G401.6 (cell line): Measurements from ENCODE around the gene TFEB.

Experiments used
- FAIRE-seq: peaks from 2 replicates; lab custom pipeline; 2012; peaks lifted over from hg19 to GRCh38; lab: Jason Lieb, UNC

TFEB gene

GRCh38 chr6:41638002-41638934 lies 97.1 kb downstream of the TFEB start, which contains the start of gene MDFI:
MDFI (plus strand) TSS chr6:41638468; CDS start chr6:41638750, 282 bp downstream.
- no peak for FAIRE-seq

DNA sequence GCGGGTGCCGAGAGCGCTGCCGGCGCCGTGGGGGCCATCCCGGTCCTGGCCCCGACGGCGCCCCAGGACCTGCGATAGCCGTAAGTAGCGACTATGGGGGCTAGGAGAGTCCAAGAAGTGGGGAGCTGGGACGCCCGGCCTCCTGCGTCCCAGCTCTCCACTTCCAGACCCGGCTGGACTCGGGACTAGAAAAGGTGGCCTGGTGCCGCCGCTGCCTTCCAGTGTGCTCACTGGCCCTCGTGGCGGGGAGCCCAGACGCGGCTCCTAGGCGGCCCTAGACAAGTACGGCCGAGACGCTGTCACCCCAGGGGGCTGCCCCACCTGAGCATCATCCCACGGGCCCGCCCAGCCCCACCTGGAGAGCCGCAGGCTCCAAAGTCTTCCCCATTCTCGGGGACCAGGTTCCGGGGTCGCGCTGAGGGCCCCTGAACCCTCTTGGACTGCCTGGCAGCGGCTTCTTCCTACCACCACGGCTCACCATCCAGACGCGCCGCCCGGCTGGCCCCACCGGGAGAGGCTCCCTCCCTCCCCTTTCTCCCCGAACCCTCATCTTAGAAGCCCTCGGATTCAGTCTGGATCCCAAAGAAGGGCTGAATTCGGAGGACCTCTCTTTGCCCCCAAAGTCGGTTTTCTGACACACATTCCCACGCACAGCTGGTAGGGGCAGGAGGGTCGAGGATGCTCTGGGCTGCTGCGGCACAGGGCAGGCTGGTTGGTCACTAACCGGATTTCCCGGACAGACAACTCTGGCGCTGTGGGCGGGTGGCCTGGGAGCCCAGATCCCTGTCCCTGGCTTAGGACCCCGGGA lies 98.0 kb downstream of the TFEB start:
- no peak for FAIRE-seq

DNA sequence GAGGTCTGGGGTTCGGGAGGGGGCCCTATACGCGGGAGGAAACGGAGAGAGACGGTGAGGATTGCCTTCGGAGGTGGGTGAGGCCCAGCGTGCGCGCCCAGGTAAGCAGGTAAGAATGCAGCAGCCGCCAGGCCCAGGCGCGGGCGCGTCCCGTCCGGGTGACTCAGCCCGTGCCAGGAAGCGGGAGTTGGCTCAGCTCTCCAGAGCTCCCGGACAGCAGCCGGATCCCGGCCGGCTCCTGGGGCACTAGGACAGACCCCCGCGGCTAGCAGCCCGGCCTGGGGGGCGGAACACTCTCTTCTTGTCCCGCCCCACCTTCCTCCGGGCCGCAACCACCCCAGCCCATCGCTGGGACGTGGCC lies 98.6 kb downstream of the TFEB start:
- no peak for FAIRE-seq

GRCh38 chr6:41635365-41635764 lies 100.0 kb downstream of the TFEB start:
- FAIRE-seq = no peak

GRCh38 chr6:41634657-41635056 lies 100.8 kb downstream of the TFEB start:
- FAIRE-seq = no peak
